ENCODE results near the gene ARID1B. TPM values are rescaled to one million over a fixed set of nuclear protein-coding genes. Genes with fewer than 3 reads are reported as not detected.

Gene ARID1B
- polyA plus RNA-seq, 1 experiment, result 17.0 TPM

- ChIA-PET CTCF (interaction anchor here (1.6 kb wide), 1 partner anchor 8 kb away, joined by 4 read pairs; no protein-coding TSS in a partner anchor), POLR2A (no interaction called here)
- TF ChIP-seq, protein P1, sequence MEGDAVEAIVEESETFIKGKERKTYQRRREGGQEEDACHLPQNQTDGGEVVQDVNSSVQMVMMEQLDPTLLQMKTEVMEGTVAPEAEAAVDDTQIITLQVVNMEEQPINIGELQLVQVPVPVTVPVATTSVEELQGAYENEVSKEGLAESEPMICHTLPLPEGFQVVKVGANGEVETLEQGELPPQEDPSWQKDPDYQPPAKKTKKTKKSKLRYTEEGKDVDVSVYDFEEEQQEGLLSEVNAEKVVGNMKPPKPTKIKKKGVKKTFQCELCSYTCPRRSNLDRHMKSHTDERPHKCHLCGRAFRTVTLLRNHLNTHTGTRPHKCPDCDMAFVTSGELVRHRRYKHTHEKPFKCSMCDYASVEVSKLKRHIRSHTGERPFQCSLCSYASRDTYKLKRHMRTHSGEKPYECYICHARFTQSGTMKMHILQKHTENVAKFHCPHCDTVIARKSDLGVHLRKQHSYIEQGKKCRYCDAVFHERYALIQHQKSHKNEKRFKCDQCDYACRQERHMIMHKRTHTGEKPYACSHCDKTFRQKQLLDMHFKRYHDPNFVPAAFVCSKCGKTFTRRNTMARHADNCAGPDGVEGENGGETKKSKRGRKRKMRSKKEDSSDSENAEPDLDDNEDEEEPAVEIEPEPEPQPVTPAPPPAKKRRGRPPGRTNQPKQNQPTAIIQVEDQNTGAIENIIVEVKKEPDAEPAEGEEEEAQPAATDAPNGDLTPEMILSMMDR (IDR thresholded peaks at IDR 0.05; ENCODE audit: insufficient read depth, low read depth, low read length), result no peak
- no peak for DNase-seq (ENCODE audit: low read depth)
- H3K36me3 ChIP-seq (ENCODE audit: control insufficient read depth, insufficient read depth, low read length), result no peaks in the 10 kb centered on the region
- no peak overlapping the region for H3K4me3 ChIP-seq (ENCODE audit: low read depth, low read length)
- no peaks in the 10 kb centered on the region for H3K27me3 ChIP-seq (ENCODE audit: control insufficient read depth, insufficient read depth, low read length)
Observed at GRCh38 chr6:156789081-156789943, 12.1 kb downstream of the ARID1B start.

- ChIA-PET POLR2A (no interaction called here), CTCF (no interaction called here)
- TF ChIP-seq, protein P1 (IDR thresholded peaks at IDR 0.05; ENCODE audit: insufficient read depth, low read depth, low read length), result no peak
Observed at GRCh38 chr6:156790711-156791319, 13.6 kb downstream of the ARID1B start.

DNA sequence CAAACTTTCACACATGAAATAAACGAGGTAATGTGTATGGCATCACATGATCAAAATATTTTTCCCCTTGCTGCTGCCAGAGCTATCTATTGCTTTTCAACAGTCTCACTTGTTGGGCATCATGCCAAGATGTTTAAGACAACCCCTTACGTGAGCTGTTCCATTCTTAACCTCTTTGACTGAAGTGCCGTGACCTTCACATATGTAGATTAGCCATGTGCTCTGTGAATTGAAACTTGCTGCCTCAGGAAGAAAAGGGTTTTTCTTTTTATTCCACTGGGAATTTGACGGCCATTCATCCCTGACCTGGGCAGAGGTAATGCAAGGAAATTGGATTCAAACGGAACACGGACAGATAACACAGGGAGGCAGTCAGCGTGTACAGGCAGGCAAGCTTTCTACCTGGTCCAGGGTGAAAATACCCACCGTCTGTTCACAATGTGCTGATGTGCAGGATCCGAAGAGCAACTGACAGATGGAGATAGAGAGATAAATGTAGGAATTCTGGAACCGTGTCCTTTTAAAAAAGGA is 14.2 kb downstream of the ARID1B start:
- CTCF ChIA-PET, result no interaction called here
- POLR2A ChIA-PET, result no interaction called here
- H3K36me3 ChIP-seq (ENCODE audit: control insufficient read depth, insufficient read depth, low read length), result no peaks in the 10 kb centered on the region
- TF ChIP-seq, protein P1 (IDR thresholded peaks at IDR 0.05; ENCODE audit: insufficient read depth, low read depth, low read length), result no peak
- H3K4me3 ChIP-seq (ENCODE audit: low read depth, low read length), result no peak overlapping the region
- H3K27me3 ChIP-seq (ENCODE audit: control insufficient read depth, insufficient read depth, low read length), result no peaks in the 10 kb centered on the region
- DNase-seq (ENCODE audit: low read depth), result no peak

More at GRCh38 chr6:156790711-156791319, 13.6 kb downstream of the ARID1B start:
- no peaks in the 10 kb centered on the region for H3K36me3 ChIP-seq (ENCODE audit: control insufficient read depth, insufficient read depth, low read length)
- no peaks in the 10 kb centered on the region for H3K27me3 ChIP-seq (ENCODE audit: control insufficient read depth, insufficient read depth, low read length)
- H3K4me3 ChIP-seq (ENCODE audit: low read depth, low read length), result no peak overlapping the region
- DNase-seq (ENCODE audit: low read depth), result no peak

GRCh38 chr6:156793200-156793599 is 16.0 kb downstream of the ARID1B start:
- ChIA-PET POLR2A (no interaction called here), CTCF (no interaction called here)
- TF ChIP-seq, protein P1 (IDR thresholded peaks at IDR 0.05; ENCODE audit: insufficient read depth, low read depth, low read length), result no peak
- DNase-seq (ENCODE audit: low read depth), result no peak
- no peaks in the 10 kb centered on the region for H3K27me3 ChIP-seq (ENCODE audit: control insufficient read depth, insufficient read depth, low read length)
- no peaks in the 10 kb centered on the region for H3K36me3 ChIP-seq (ENCODE audit: control insufficient read depth, insufficient read depth, low read length)
- no peak overlapping the region for H3K4me3 ChIP-seq (ENCODE audit: low read depth, low read length)

Measured in BJ (cell line).